Measurements from ENCODE around the gene SLC6A7.

The SLC6A7 gene

GRCh38 chr5:150189728-150190502, at the start of gene SLC6A7:
TSS of gene SLC6A7 (plus strand) at chr5:150190062. CDS start at chr5:150190328, 266 bp downstream.
- TF ChIP-seq GATA3 (IDR thresholded peaks at IDR 0.05; ENCODE audit: low read depth, low read length) (no peak), GATA2 (IDR thresholded peaks at IDR 0.05; ENCODE audit: low read depth, low read length) (no peak)

DNA sequence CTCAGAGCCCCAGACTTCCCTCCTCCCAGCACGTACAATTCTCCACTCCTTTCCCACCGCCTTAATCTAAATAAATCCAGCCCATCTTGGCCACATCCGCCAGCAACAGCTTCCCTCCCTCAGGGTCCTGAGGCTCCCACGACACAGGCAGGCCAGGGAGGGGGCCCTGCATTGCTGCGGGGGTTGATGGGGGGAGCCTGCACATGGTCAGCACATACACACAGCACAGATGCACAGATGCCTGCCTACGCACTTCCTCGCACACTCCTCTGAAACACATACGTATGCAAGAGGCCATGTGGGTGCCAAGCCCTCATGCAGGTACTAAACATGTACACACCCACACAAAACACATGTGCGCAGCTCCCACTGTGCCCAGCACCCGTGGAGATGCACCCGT, 49.0 kb upstream of the SLC6A7 start:
- no peak for TF ChIP-seq GATA3 (IDR thresholded peaks at IDR 0.05; ENCODE audit: low read depth, low read length)
- TF ChIP-seq GATA2 (IDR thresholded peaks at IDR 0.05; ENCODE audit: low read depth, low read length): no peak

- TF ChIP-seq GATA3 (IDR thresholded peaks at IDR 0.05; ENCODE audit: low read depth, low read length): no peak
- TF ChIP-seq GATA2 (IDR thresholded peaks at IDR 0.05; ENCODE audit: low read depth, low read length): no peak
These were observed 48.2 kb upstream of the SLC6A7 start for GRCh38 chr5:150141544-150142184.

DNA sequence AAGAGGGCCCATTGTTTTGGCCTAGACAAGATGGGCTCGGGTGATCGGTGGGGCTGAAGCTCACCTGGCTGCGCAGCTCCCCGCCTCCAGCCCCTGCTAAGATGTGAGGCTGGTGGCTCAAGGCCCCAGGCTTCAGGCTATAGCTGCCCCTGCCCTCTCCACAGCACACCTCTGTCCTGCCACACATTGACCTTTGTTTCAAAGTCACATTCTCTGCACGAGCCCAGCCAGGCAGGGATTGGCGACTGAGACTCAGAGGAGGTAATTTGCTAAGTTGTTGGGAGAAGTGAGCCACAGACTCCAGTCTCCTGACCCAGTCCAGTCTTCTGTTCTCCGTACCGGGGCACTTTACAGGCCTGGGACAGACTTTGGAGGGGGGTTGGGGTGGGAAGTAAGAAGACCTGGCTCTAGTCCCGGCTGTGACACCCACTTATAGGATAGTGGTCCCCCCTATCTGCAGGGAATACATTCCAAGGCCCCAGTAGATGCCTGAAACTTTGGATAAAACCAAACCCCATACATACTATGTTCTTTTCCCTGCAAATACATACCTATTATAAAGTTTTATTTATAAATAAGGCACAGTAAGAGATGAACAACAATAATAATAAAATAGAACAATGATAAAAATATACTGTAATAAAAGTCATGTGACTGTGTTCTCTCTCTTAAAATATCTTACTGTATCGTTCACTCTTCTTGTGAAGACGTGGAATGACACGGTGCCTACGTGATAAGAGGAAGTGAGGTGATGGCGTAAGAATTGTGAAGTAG, 47.5 kb upstream of the SLC6A7 start:
- no peak for TF ChIP-seq GATA3 (IDR thresholded peaks at IDR 0.05; ENCODE audit: low read depth, low read length)
- TF ChIP-seq GATA2 (IDR thresholded peaks at IDR 0.05; ENCODE audit: low read depth, low read length): no peak

GRCh38 chr5:150142959-150143349, 46.9 kb upstream of the SLC6A7 start:
- TF ChIP-seq GATA2 (IDR thresholded peaks at IDR 0.05; ENCODE audit: low read depth, low read length) (no peak), GATA3 (IDR thresholded peaks at IDR 0.05; ENCODE audit: low read depth, low read length) (no peak)

DNA sequence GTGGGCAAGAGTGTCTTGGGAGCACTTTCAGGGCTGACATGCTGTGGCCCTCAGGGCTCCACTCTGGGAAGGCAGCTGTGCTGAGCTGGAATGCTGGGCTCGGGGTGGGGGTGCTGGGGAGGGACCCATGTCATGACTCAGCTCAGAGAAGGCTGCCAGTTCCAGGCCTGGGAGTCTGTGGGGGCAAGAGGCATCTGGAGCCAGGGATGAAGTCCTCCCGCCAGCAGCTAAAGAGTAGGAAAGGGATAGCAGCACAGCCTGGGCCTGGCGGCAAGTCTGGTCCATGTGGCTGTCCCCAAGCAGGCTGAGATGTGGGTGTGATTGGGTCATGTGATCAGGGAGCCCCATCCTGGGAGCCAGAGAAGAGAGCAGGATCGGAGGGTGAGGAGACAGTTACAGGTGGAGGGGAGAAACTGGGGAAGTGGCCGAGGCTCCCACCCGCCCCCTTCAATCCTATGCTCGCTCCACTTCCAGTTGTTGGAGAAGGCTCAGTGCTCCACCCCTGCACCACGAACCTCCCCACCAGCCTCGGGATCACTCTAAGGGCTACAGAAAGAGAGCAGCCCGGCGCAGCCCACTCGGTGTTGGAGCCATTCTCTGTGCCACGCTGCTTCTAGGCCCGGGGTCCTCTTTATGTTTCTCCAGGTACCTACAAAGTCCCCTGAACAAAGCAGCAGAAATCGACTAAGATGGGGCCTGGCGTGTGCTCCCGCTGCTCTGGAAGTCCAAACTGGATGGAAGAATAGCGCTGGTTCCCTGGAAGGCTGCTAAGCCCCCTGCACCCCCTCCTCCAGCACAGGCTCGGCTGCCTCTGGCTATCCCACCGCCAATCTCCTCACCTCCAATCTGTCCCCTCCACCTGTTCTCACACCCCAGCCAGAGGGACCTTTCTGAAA, 46.3 kb upstream of the SLC6A7 start:
- no peak for TF ChIP-seq GATA3 (IDR thresholded peaks at IDR 0.05; ENCODE audit: low read depth, low read length)
- no peak for TF ChIP-seq GATA2 (IDR thresholded peaks at IDR 0.05; ENCODE audit: low read depth, low read length)

DNA sequence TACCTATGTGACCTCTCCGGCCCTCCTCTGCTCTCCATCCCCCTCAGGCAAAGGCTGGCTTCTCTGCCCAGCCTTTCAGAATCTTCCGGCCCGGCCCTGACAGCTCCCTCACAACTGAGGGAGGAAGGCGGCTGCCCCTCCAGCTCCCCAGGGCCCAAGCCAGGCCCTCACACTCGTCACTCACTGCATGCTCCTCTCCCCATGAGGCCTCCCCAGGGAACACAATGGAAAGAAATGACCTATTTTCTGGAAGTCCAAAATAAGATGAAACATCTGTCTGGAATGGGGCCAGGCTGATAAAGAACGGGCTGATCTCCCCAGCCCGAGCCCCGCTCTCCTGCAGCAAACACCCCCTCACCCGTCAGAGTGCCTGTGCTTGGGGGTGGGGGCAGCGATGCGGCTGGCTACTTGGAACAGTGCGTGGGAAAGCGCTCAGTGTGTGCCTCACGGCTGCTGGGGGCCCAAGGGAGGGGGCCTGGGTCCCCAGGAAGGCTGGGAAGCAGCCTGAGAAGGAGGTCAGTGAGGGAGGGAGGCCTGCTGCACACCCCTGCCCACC, 45.5 kb upstream of the SLC6A7 start:
- TF ChIP-seq GATA2 (IDR thresholded peaks at IDR 0.05; ENCODE audit: low read depth, low read length) (no peak), GATA3 (IDR thresholded peaks at IDR 0.05; ENCODE audit: low read depth, low read length) (no peak)

DNA sequence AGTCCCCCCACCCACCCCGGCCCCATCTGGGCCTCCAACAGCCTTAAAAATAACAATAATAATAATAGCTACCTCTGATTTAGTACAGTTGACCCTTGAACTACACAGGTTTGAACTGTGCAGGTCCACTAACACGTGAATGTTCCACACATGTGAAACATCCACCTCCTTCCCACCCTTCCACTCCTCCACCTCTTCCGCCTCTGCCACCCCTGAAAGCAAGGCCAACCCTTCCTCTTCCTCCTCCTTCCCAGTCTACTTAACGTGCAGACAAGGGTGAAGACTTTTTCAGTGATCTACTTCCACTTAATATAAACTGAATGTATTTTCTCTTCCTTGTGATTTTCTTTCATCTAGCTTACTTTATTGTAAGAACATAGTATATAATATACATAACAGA, 45.0 kb upstream of the SLC6A7 start:
- no peak for TF ChIP-seq GATA2 (IDR thresholded peaks at IDR 0.05; ENCODE audit: low read depth, low read length)
- no peak for TF ChIP-seq GATA3 (IDR thresholded peaks at IDR 0.05; ENCODE audit: low read depth, low read length)

DNA sequence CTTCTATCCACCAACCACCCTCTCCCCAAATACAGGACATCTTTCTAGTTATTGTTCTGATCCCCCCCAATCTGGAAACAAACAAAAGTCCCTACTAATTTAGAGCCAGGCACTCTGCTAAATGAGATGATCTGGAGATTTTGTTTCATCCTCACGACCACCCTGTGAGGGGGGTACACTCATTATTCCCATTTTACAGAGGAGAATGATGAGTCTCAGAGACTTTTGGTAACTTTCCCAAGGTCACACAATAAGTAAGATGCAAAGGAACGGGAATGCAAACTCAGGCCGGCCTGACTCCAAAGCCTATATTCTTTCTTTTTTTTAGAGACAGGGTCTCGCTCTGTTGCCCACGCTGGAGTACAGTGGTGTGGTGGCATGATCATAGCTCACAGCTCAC, 43.6 kb upstream of the SLC6A7 start:
- TF ChIP-seq GATA3 (IDR thresholded peaks at IDR 0.05; ENCODE audit: low read depth, low read length): no peak
- no peak for TF ChIP-seq GATA2 (IDR thresholded peaks at IDR 0.05; ENCODE audit: low read depth, low read length)

GRCh38 chr5:150146862-150147601, 42.8 kb upstream of the SLC6A7 start:
- TF ChIP-seq GATA2 (IDR thresholded peaks at IDR 0.05; ENCODE audit: low read depth, low read length): no peak
- TF ChIP-seq GATA3 (IDR thresholded peaks at IDR 0.05; ENCODE audit: low read depth, low read length): no peak

DNA sequence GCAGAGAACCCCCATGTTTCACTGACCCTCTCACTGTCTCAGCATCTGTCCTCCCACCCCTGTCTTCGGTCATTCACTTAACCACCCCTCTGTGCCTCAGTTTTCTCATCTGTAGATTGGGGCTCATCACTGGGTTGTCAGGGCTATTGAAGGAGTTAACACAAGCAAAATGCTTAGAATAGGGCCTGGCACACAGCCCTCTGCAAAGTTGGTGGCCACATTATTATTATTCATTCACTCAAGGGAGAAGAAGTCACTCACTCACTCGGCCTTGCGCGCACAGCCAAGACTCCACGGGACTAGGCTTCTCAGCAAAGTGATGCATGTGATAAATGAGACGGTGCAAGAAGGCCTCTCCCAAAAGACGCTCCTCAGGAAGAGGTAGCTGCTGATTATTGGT, 42.2 kb upstream of the SLC6A7 start:
- no peak for TF ChIP-seq GATA2 (IDR thresholded peaks at IDR 0.05; ENCODE audit: low read depth, low read length)
- no peak for TF ChIP-seq GATA3 (IDR thresholded peaks at IDR 0.05; ENCODE audit: low read depth, low read length)

- TF ChIP-seq GATA2 (IDR thresholded peaks at IDR 0.05; ENCODE audit: low read depth, low read length) (no peak), GATA3 (IDR thresholded peaks at IDR 0.05; ENCODE audit: low read depth, low read length) (no peak)
These were observed 41.5 kb upstream of the SLC6A7 start for GRCh38 chr5:150148117-150148927.
